ENCODE measurements around the gene TMEM198. TPM values are rescaled to one million over a fixed set of nuclear protein-coding genes. Genes with fewer than 3 reads are reported as not detected.

The TMEM198 gene
- total RNA-seq, 1 donor from 2014 or later: 1.6 TPM

DNA sequence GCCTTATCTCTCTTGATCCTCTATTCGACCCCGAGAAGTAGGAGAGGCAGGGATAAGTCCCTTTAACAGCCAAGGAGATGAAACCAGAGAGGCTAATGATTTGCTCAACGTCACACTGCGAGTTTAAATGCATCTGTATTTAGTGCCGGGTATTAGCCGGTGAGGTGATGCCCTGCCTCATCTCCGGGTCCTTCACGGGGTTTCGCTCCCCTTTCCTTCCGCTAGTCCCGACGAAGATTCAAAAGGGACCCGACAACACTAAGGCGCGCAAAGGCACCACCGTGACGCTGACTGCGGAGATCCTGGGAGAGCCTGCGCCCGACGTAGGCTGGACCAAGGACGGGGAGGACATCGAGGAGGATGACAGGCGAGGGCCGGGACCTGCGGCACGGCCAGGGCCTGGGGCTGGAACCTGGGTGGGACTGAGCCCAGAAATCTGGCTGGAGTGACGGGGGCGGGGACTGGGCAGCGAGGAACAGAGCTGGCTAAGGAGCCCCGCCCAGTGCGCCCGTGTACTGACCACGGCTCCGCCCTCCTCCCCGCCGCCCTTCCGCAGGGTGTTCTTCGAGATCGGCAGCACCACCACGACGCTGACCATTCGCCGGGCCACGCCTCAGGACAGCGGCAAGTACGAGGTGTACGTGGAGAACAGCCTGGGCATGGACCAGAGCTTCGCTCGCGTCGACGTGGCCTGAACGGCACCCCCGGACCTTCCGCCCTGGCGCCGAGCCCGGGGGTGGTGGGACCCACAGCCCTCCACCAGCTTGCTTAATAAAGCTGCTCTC is 46.1 kb upstream of the TMEM198 start:
- H3K4me3 ChIP-seq (ENCODE audit: low read depth, low read length): peak overlapping the region; percentile 74
- DNase-seq (ENCODE audit: low read depth): no peak
- TF ChIP-seq, protein P1, sequence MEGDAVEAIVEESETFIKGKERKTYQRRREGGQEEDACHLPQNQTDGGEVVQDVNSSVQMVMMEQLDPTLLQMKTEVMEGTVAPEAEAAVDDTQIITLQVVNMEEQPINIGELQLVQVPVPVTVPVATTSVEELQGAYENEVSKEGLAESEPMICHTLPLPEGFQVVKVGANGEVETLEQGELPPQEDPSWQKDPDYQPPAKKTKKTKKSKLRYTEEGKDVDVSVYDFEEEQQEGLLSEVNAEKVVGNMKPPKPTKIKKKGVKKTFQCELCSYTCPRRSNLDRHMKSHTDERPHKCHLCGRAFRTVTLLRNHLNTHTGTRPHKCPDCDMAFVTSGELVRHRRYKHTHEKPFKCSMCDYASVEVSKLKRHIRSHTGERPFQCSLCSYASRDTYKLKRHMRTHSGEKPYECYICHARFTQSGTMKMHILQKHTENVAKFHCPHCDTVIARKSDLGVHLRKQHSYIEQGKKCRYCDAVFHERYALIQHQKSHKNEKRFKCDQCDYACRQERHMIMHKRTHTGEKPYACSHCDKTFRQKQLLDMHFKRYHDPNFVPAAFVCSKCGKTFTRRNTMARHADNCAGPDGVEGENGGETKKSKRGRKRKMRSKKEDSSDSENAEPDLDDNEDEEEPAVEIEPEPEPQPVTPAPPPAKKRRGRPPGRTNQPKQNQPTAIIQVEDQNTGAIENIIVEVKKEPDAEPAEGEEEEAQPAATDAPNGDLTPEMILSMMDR (conservative IDR thresholded peaks at IDR 0.05; ENCODE audit: low read depth, low read length): no peak

DNA sequence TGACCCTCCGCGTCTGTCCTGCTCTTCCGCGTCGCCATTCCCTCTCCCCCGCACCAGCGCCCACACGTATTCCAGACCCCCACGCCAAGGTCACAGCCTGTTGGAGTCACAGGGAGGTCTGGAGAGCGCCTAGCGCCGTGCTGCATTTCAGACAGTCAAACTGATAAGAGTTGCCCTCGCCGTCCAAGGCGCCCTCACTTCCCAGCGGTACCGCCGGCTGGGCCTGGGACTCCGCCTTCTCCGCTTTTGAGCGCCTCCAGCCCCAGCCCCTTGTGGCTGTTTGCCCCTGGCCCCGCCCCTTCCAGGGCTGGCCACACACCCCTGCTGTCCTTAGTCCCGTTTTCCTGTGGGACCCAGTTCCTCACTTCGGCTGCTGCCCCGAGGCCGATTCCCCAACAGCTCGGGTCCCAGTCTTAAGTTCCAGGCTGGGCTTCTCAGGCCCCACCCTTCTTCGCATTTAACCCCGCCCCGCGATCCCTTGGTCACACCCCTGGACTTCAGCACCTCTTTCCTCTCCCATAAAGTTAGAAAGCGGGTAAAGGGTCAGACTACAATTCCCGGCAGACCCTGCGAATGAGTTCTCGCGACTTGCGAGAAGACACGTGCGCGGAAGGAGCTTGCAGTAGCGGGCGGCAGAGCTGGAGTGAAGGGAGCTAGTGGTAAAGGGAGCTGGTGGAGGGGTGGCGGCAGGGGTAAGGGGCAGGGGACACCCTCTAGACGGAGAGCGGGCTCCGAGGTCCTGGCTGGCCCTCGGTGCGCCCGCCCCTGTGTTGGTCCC is 45.4 kb upstream of the TMEM198 start, which contains the start of gene GMPPA:
GMPPA (plus strand) TSS at position 612 of the 778 bp plus-strand sequence. CDS start 1,085 bp downstream, outside the sequence.
- peak; percentile 94 for DNase-seq (ENCODE audit: low read depth)
- peak within 1 kb of the TSS; percentile 74 for H3K4me3 ChIP-seq (ENCODE audit: low read depth, low read length)
- TF ChIP-seq, protein P1 (conservative IDR thresholded peaks at IDR 0.05; ENCODE audit: low read depth, low read length): no peak

DNA sequence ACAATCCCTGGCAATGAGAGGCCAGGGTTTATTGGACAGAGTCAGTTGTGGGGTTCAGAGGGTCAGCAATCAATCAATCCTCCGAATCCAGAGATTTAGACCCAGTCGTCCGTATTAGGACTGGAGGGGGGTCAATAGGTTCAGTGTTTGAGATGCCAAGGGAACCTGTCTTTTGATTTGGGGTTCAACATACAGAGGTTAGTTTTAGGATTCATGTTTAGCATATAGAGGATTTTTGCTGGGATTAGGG is 44.8 kb upstream of the TMEM198 start:
- peak overlapping the region; percentile 74 for H3K4me3 ChIP-seq (ENCODE audit: low read depth, low read length)
- TF ChIP-seq, protein P1 (conservative IDR thresholded peaks at IDR 0.05; ENCODE audit: low read depth, low read length): no peak
- DNase-seq (ENCODE audit: low read depth): no peak

DNA sequence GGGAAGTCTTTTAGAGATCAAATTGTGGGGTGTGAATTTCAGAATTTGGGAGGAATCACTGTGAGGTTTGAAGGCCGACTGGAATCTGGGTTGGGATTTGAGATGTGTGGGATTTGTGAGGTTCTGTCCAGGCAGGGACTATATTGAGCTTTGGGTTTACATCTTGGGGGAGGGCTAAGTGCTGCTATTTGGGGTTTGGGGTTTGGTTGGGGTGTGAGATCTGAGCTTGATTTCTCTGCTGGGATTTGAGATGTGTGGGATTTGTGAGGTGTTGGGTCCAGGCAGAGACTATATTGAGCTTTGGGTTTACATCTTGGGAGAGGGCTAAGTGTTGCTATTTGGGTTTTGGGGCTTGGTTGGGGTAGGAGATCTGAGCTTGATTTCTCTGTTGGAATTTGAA is 44.3 kb upstream of the TMEM198 start:
- TF ChIP-seq, protein P1 (conservative IDR thresholded peaks at IDR 0.05; ENCODE audit: low read depth, low read length): no peak
- no peak for DNase-seq (ENCODE audit: low read depth)
- peak overlapping the region; percentile 74 for H3K4me3 ChIP-seq (ENCODE audit: low read depth, low read length)

DNA sequence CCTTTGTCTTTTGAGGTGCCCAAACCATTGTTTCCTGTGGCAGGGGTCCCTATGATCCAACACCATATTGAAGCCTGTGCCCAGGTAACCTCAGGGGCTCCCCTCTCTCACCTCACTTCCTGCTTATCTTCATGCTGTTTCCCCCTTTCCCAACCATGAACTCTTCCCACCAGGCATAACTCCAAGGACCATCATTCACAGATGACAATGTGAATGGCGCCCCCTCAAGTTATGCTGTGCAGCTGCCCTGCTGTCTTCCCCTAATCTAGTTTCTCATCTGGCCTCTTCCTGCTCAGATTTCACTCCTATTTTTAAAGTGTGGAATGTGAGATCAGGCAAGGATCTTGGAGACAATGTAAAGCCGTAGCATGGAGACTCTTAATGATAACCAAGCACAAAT is 43.7 kb upstream of the TMEM198 start:
- TF ChIP-seq, protein P1 (conservative IDR thresholded peaks at IDR 0.05; ENCODE audit: low read depth, low read length): peak; percentile 36
- H3K4me3 ChIP-seq (ENCODE audit: low read depth, low read length): no peak overlapping the region
- DNase-seq (ENCODE audit: low read depth): no peak

DNA sequence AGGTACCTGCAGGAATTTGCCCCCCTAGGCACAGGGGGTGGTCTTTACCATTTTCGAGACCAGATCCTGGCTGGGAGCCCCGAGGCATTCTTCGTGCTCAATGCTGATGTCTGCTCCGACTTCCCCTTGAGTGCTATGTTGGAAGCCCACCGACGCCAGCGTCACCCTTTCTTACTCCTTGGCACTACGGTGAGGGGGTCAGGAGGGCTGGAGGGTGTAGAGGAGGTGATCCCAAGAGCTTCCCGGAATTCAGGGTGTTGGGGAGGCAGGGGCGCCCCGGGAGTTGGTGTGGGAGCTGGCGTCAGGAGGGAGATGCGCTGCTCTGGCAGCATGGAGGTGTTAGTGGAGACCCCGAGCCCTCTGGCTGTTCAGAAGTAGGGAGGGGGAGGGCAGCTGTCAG is 42.0 kb upstream of the TMEM198 start:
- H3K4me3 ChIP-seq (ENCODE audit: low read depth, low read length): no peak overlapping the region
- no peak for DNase-seq (ENCODE audit: low read depth)
- TF ChIP-seq, protein P1 (conservative IDR thresholded peaks at IDR 0.05; ENCODE audit: low read depth, low read length): no peak
